ENCODE data around the gene SFRP4. TPM values are rescaled to one million over a fixed set of nuclear protein-coding genes. Genes with fewer than 3 reads are reported as not detected.

Gene SFRP4
- total and polyA plus RNA-seq, 5 donors from 2014 or later, result not detected

DNA sequence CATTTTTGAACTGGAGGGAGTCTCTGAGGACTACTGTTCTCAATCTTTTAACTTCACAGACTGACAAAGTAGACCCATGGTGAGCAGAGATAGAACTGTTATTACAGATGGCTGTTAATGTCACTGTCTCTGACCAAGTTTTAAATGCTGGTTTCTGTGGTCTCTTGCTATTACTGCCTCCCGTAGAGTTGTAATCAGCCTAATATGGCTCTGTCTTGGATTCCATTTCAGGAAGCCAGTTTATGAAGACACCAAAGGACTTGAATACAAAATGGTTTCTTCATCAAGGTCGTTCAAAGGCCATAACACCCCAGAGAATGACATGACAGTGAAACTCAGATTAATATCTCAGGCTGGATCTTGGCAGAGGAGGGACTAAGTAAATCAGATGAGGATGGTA, 3.9 kb downstream of the SFRP4 start:
- Histone ChIP-seq H3K4me1 (ENCODE audit: control insufficient read depth, insufficient read depth, low read length, poor library complexity, severe bottlenecking) (peaks cover 2% of the 10 kb centered on the region), H3K9me3 (ENCODE audit: control insufficient read depth in 2 of 2, low read length in 2 of 2) (no peaks in the 10 kb centered on the region), H3K27me3 (ENCODE audit: control insufficient read depth, insufficient read depth, low read length) (peaks cover 13% of the 10 kb centered on the region), H3K36me3 (ENCODE audit: control insufficient read depth, insufficient read depth, low read length) (no peaks in the 10 kb centered on the region), H3K27ac (ENCODE audit: insufficient read depth, low read length, poor library complexity, severe bottlenecking) (no peak overlapping the region), H3K4me3 (ENCODE audit: low read depth, low read length) (no peak overlapping the region)
- Mint-ChIP-seq H3K27me3 (peaks cover 31% of the 10 kb centered on the region), H3K4me3 (no peak overlapping the region), H3K4me1 (peaks cover 0 to 9% (median 5%) of the 10 kb centered on the region in 4 donors), H3K36me3 (no peaks in the 10 kb centered on the region), H3K9me3 (no peaks in the 10 kb centered on the region), H3K27ac (no peak overlapping the region)
- DNase-seq (no peak), ATAC-seq (ENCODE audit: low read depth in 2 of 2) (no peak)

DNA sequence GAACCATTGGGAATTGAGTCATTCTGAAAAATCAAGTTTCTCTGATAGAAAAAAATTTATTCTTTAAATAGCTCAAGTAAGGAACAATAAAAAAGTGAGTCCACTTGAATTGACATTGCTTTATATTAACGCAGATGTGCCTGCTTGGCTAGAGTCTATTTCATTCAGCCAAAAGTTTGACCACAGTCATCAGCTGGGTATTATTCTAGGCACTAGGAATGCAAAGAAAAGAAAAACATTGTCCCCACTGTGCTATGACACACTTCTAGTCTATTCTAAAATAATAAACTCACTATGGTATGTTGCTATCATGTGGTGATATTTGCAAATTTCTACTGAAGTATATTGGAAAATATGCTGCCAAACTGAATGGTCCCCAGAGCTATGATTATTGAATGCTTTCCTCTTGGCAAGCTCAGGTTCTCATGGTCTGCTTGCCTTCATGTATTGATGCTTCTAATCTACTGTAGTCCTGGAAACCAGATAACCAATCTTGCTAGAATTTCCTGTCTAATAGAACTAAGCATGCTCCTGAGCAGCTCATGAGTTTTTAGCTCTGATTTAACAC, 8.3 kb downstream of the SFRP4 start:
- Histone ChIP-seq H3K27me3 (ENCODE audit: control insufficient read depth, insufficient read depth, low read length) (peaks cover 2% of the 10 kb centered on the region), H3K4me1 (ENCODE audit: control insufficient read depth, insufficient read depth, low read length, poor library complexity, severe bottlenecking) (no peaks in the 10 kb centered on the region), H3K9me3 (ENCODE audit: control insufficient read depth in 2 of 2, low read length in 2 of 2) (no peaks in the 10 kb centered on the region), H3K4me3 (ENCODE audit: low read depth, low read length) (no peak overlapping the region), H3K36me3 (ENCODE audit: control insufficient read depth, insufficient read depth, low read length) (no peaks in the 10 kb centered on the region), H3K27ac (ENCODE audit: insufficient read depth, low read length, poor library complexity, severe bottlenecking) (no peak overlapping the region)
- Mint-ChIP-seq H3K36me3 (no peaks in the 10 kb centered on the region), H3K4me3 (no peak overlapping the region), H3K27ac (no peak overlapping the region), H3K27me3 (peaks cover 12% of the 10 kb centered on the region), H3K4me1 (no peaks in the 10 kb centered on the region), H3K9me3 (peaks cover 0 to 2% (median 0%) of the 10 kb centered on the region in 7 donors)
- DNase-seq (no peak), ATAC-seq (ENCODE audit: low read depth in 2 of 2) (no peak)

DNA sequence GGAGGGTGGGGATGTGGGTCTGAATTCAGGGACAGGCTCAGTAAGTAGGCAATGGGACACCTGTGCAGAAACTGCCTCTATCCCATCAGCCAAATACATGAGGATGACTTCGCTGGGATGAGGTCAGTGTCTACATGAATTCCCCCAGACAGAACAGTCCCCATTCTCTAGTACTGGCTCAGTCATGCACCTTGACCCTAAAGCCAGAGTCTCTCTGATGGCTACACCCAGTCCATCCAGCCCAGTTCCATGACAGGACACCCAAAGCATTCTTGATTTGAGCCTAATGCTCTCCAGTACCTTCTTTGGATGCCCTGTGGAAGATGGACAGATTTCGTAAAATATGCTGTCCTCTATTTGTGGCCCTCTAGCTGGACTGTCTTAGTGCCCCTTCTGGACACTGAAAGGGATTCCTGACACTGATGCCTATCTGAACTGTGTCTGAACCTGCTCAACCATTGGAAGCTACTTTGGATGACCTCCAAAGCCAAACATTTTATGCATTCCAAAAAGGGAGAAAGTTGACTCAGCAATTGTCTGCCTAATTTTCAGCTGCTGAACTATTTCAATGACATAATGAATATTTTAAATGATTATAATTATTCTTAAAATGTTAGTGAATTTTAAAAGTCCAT, 14.6 kb downstream of the SFRP4 start:
- no peaks in the 10 kb centered on the region for H3K4me1 Mint-ChIP-seq
- H3K9me3 Mint-ChIP-seq, result peaks cover 0 to 4% (median 0%) of the 10 kb centered on the region in 7 donors

DNA sequence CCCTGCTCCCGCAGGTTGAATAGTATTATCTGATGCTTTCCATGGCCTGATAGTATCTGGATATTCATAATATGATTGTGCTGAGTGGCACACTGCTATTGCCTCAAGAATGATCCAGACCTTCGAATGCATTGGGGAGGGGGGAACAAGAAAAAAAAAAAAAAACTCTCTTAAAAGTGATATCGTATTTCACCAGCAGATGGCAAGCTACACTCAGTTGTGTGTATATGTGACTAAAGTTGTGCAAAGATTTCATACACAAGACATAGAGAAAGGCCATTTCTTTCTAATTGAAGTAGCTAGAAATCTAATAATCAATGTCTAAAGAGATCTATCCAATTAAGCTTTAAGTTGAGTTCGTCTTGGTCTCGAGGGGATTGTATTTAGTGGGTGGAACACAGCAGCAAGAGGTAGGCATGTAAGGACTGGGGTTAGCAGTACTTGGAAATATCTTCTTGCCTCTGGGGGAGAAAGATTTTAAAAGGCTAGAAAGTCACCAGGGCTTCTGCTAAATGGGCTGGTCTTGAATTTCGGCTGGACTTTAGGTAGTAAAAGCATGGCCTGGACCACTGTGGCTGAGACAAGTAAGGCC, 15.3 kb downstream of the SFRP4 start:
- Histone ChIP-seq H3K36me3 (ENCODE audit: control insufficient read depth, insufficient read depth, low read length) (no peaks in the 10 kb centered on the region), H3K4me1 (ENCODE audit: control insufficient read depth, insufficient read depth, low read length, poor library complexity, severe bottlenecking) (no peaks in the 10 kb centered on the region), H3K27me3 (ENCODE audit: control insufficient read depth, insufficient read depth, low read length) (no peaks in the 10 kb centered on the region), H3K9me3 (ENCODE audit: control insufficient read depth in 2 of 2, low read length in 2 of 2) (no peaks in the 10 kb centered on the region), H3K27ac (ENCODE audit: insufficient read depth, low read length, poor library complexity, severe bottlenecking) (no peak overlapping the region), H3K4me3 (ENCODE audit: low read depth, low read length) (no peak overlapping the region)
- Mint-ChIP-seq H3K9me3 (peaks cover 0 to 4% (median 0%) of the 10 kb centered on the region in 7 donors), H3K36me3 (no peaks in the 10 kb centered on the region), H3K4me1 (no peaks in the 10 kb centered on the region), H3K27ac (no peak overlapping the region), H3K27me3 (peaks cover 10% of the 10 kb centered on the region), H3K4me3 (no peak overlapping the region)
- DNase-seq, result peak in 1 of 3 donors; percentile 11
- no peak for ATAC-seq (ENCODE audit: low read depth in 2 of 2)

More for the DNA sequence above, 14.6 kb downstream of the SFRP4 start:
- no peaks in the 10 kb centered on the region for H3K27me3 ChIP-seq (ENCODE audit: control insufficient read depth, insufficient read depth, low read length)
- H3K4me3 ChIP-seq (ENCODE audit: low read depth, low read length), result no peak overlapping the region
- no peak for DNase-seq
- no peak overlapping the region for H3K4me3 Mint-ChIP-seq
- no peaks in the 10 kb centered on the region for H3K9me3 ChIP-seq (ENCODE audit: control insufficient read depth in 2 of 2, low read length in 2 of 2)
- no peak overlapping the region for H3K27ac ChIP-seq (ENCODE audit: insufficient read depth, low read length, poor library complexity, severe bottlenecking)
- H3K36me3 Mint-ChIP-seq, result no peaks in the 10 kb centered on the region
- ATAC-seq (ENCODE audit: low read depth in 2 of 2), result no peak
- peaks cover 10% of the 10 kb centered on the region for H3K27me3 Mint-ChIP-seq
- H3K27ac Mint-ChIP-seq, result no peak overlapping the region
- H3K36me3 ChIP-seq (ENCODE audit: control insufficient read depth, insufficient read depth, low read length), result no peaks in the 10 kb centered on the region
- H3K4me1 ChIP-seq (ENCODE audit: control insufficient read depth, insufficient read depth, low read length, poor library complexity, severe bottlenecking), result no peaks in the 10 kb centered on the region

DNA sequence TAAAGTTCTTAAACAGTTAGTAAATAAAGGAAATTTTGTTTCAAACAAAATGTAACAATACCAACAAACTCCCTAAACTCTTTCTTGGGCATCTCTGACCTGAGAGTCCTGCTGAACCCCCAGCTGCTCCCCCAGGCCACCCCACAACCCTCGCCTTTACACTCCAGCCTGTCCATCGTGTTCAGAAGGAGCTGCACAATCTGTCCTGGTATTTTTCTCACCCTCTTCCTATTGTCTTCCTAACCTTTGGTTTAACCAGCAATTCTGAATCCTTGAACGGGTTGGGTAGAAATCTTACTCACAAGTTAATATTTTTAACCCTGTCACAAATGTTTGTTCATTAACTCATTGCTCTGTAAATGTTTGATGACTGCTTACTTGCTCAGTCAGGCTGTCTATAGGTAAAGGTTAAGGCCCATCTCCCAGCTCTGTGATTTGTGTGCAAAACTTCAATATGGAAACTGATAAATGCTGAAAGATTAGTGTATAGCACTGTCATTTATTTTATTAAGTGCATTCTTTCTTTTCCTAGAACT, 16.8 kb downstream of the SFRP4 start:
- ATAC-seq (ENCODE audit: low read depth in 2 of 2), result no peak
- no peaks in the 10 kb centered on the region for H3K36me3 ChIP-seq (ENCODE audit: control insufficient read depth, insufficient read depth, low read length)
- H3K9me3 ChIP-seq (ENCODE audit: control insufficient read depth in 2 of 2, low read length in 2 of 2), result no peaks in the 10 kb centered on the region
- Mint-ChIP-seq H3K27ac (no peak overlapping the region), H3K27me3 (peaks cover 6% of the 10 kb centered on the region), H3K9me3 (peaks cover 0 to 4% (median 0%) of the 10 kb centered on the region in 7 donors), H3K4me3 (no peak overlapping the region), H3K4me1 (no peaks in the 10 kb centered on the region), H3K36me3 (no peaks in the 10 kb centered on the region)
- H3K27me3 ChIP-seq (ENCODE audit: control insufficient read depth, insufficient read depth, low read length), result no peaks in the 10 kb centered on the region
- no peak overlapping the region for H3K4me3 ChIP-seq (ENCODE audit: low read depth, low read length)
- DNase-seq, result no peak
- no peak overlapping the region for H3K27ac ChIP-seq (ENCODE audit: insufficient read depth, low read length, poor library complexity, severe bottlenecking)
- no peaks in the 10 kb centered on the region for H3K4me1 ChIP-seq (ENCODE audit: control insufficient read depth, insufficient read depth, low read length, poor library complexity, severe bottlenecking)

DNA sequence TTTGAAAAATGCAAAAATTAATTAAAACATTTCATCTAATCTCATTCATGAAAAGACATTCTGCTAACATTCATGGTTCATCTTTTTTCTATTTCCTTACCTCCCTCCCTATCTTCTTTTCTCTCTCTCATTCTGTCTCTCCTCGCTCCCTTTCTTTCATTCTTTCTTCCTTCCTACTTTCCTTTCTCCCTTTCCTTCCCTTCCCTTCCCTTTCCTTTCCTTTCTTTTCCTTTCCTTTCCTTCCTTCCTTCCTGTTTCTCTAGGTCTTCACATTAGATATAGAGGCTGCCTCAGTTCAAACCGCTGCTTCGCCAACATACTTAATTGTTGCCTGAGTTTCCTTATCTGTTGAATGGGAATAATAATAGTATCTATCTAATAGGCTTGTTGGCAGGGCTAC, 21.9 kb downstream of the SFRP4 start:
- no peak for ATAC-seq (ENCODE audit: low read depth in 2 of 2)
- H3K9me3 Mint-ChIP-seq, result peaks cover 0 to 4% (median 3%) of the 10 kb centered on the region in 7 donors

DNA sequence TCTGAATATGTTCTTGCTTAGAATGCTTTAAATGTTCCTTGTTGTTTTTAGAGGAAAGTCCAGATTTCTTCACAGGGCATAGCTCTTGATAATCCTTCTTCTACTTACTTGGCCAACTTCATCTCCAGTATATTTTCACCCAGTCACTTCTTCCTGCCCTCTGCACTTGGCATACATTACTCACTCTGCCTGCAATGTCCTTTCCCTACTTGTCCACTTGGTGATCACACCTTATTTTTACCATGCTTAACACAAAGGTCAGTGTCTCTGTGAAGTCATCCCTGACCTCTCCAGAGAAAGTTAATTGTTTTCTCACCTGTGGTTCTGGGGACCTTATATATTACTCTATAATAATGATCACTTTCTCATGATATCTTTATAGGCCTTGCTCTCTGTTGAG, 23.3 kb downstream of the SFRP4 start:
- Histone ChIP-seq H3K4me3 (ENCODE audit: low read depth, low read length) (no peak overlapping the region), H3K36me3 (ENCODE audit: control insufficient read depth, insufficient read depth, low read length) (no peaks in the 10 kb centered on the region), H3K27ac (ENCODE audit: insufficient read depth, low read length, poor library complexity, severe bottlenecking) (no peak overlapping the region), H3K27me3 (ENCODE audit: control insufficient read depth, insufficient read depth, low read length) (no peaks in the 10 kb centered on the region), H3K9me3 (ENCODE audit: control insufficient read depth in 2 of 2, low read length in 2 of 2) (no peaks in the 10 kb centered on the region), H3K4me1 (ENCODE audit: control insufficient read depth, insufficient read depth, low read length, poor library complexity, severe bottlenecking) (no peaks in the 10 kb centered on the region)
- Mint-ChIP-seq H3K4me1 (no peaks in the 10 kb centered on the region), H3K4me3 (no peak overlapping the region), H3K9me3 (peaks cover 0 to 4% (median 3%) of the 10 kb centered on the region in 7 donors), H3K27ac (no peak overlapping the region), H3K36me3 (no peaks in the 10 kb centered on the region), H3K27me3 (no peaks in the 10 kb centered on the region)
- no peak for ATAC-seq (ENCODE audit: low read depth in 2 of 2)
- no peak for DNase-seq

More for the DNA sequence above, 21.9 kb downstream of the SFRP4 start:
- no peak overlapping the region for H3K27ac ChIP-seq (ENCODE audit: insufficient read depth, low read length, poor library complexity, severe bottlenecking)
- H3K4me1 Mint-ChIP-seq, result no peaks in the 10 kb centered on the region
- no peak overlapping the region for H3K4me3 Mint-ChIP-seq
- H3K27ac Mint-ChIP-seq, result no peak overlapping the region
- H3K4me1 ChIP-seq (ENCODE audit: control insufficient read depth, insufficient read depth, low read length, poor library complexity, severe bottlenecking), result no peaks in the 10 kb centered on the region
- H3K4me3 ChIP-seq (ENCODE audit: low read depth, low read length), result no peak overlapping the region
- H3K36me3 ChIP-seq (ENCODE audit: control insufficient read depth, insufficient read depth, low read length), result no peaks in the 10 kb centered on the region
- DNase-seq, result no peak
- H3K9me3 ChIP-seq (ENCODE audit: control insufficient read depth in 2 of 2, low read length in 2 of 2), result no peaks in the 10 kb centered on the region
- no peaks in the 10 kb centered on the region for H3K27me3 ChIP-seq (ENCODE audit: control insufficient read depth, insufficient read depth, low read length)
- no peaks in the 10 kb centered on the region for H3K27me3 Mint-ChIP-seq
- no peaks in the 10 kb centered on the region for H3K36me3 Mint-ChIP-seq

Data from CD4-positive, CD25-positive, alpha-beta regulatory T cell (primary cell).